H9 (cell line): ENCODE results near the gene CDK14. TPM values are rescaled to one million over a fixed set of nuclear protein-coding genes. Genes with fewer than 3 reads are reported as not detected.

Source experiments
- DNase-seq: peaks from one replicate; pipeline ENCODE4 v3.0.0-alpha.2; 2017
- H2AFZ ChIP-seq: one replicate; pipeline ENCODE4 v1.6.1; 2013; ENCODE audit warnings: mild to moderate bottlenecking, low read length, control low read depth, moderate library complexity
- H2AK5ac ChIP-seq: 2 replicates; pipeline ENCODE4 v1.6.1; 2013; ENCODE audit warnings: low read length, control low read depth, mixed read lengths; ENCODE audit not compliant: insufficient read length
- H2BK120ac ChIP-seq: one replicate; pipeline ENCODE4 v1.6.1; 2013; ENCODE audit warnings: low read depth, mild to moderate bottlenecking, low read length, control low read depth, inconsistent platforms; ENCODE audit not compliant: poor library complexity, severe bottlenecking
- H2BK12ac ChIP-seq: 2 replicates; pipeline ENCODE4 v1.6.1; 2013; ENCODE audit warnings: low read length, control low read depth, mixed read lengths, low read depth; ENCODE audit not compliant: insufficient read length
- H2BK15ac ChIP-seq: 2 replicates; pipeline ENCODE4 v1.6.1; 2013; ENCODE audit warnings: low read depth, low read length, control low read depth
- H2BK20ac ChIP-seq: one replicate; pipeline ENCODE4 v1.6.1; 2013; ENCODE audit warnings: low read depth, mild to moderate bottlenecking, low read length, control low read depth, inconsistent platforms; ENCODE audit not compliant: poor library complexity, severe bottlenecking
- H2BK5ac ChIP-seq: 2 replicates; pipeline ENCODE4 v1.6.1; 2013; ENCODE audit warnings: low read length, control low read depth, mixed read lengths; ENCODE audit not compliant: insufficient read length
- H3K14ac ChIP-seq: 2 replicates; pipeline ENCODE4 v1.6.1; 2013; ENCODE audit warnings: low read length, control low read depth; ENCODE audit not compliant: insufficient read depth
- H3K18ac ChIP-seq: 2 replicates; pipeline ENCODE4 v1.6.1; 2013; ENCODE audit warnings: low read depth, mild to moderate bottlenecking, mixed read lengths, low read length, control low read depth; ENCODE audit not compliant: insufficient read length
- H3K23ac ChIP-seq: 2 replicates; pipeline ENCODE4 v1.6.1; 2013; ENCODE audit warnings: low read length, control low read depth, mixed read lengths, low read depth; ENCODE audit not compliant: insufficient read length
- H3K23me2 ChIP-seq: 2 replicates; pipeline ENCODE4 v1.6.1; 2013; ENCODE audit warnings: low read depth, mild to moderate bottlenecking, mixed read lengths, low read length, control low read depth; ENCODE audit not compliant: insufficient read length, poor library complexity, severe bottlenecking
- H3K27ac ChIP-seq: 2 replicates; pipeline ENCODE4 v1.5.1; 2013; ENCODE audit warnings: low read length, control low read depth, mixed read lengths, low read depth; ENCODE audit not compliant: insufficient read length
- H3K27me3 ChIP-seq: 2 replicates; pipeline ENCODE4 v1.6.1; 2013; ENCODE audit warnings: low read length, control low read depth, inconsistent platforms; ENCODE audit not compliant: insufficient read depth
- H3K4ac ChIP-seq: 2 replicates; pipeline ENCODE4 v1.6.1; 2013; ENCODE audit warnings: low read depth, mild to moderate bottlenecking, control low read depth, inconsistent platforms, low read length, moderate library complexity
- H3K4me1 ChIP-seq: 2 replicates; pipeline ENCODE4 v1.6.1; 2013; ENCODE audit warnings: low read length, control low read depth, inconsistent platforms; ENCODE audit not compliant: insufficient read depth
- H3K4me2 ChIP-seq: 2 replicates; pipeline ENCODE4 v1.6.1; 2013; ENCODE audit warnings: low read length, control low read depth, mixed read lengths; ENCODE audit not compliant: insufficient read length, insufficient read depth
- H3K56ac ChIP-seq: 2 replicates; pipeline ENCODE4 v1.6.1; 2013; ENCODE audit warnings: low read depth, mild to moderate bottlenecking, mixed read lengths, low read length, control low read depth; ENCODE audit not compliant: insufficient read length
- H3K79me1 ChIP-seq: 2 replicates; pipeline ENCODE4 v1.6.1; 2013; ENCODE audit warnings: low read depth, mild to moderate bottlenecking, moderate library complexity, low read length, control low read depth, inconsistent platforms; ENCODE audit not compliant: insufficient read depth, poor library complexity, severe bottlenecking
- H3K79me2 ChIP-seq: 2 replicates; pipeline ENCODE4 v1.6.1; 2013; ENCODE audit warnings: low read length, control low read depth, inconsistent platforms; ENCODE audit not compliant: insufficient read depth
- H3K9ac ChIP-seq: 2 replicates; pipeline ENCODE4 v1.6.1; 2013; ENCODE audit warnings: low read length, control low read depth, mixed read lengths; ENCODE audit not compliant: insufficient read length; ENCODE audit errors: extremely low read depth
- H3K9me3 ChIP-seq: one replicate; pipeline ENCODE4 v1.6.1; 2013; ENCODE audit warnings: low read depth, low read length, inconsistent platforms; ENCODE audit not compliant: control insufficient read depth
- H3T11ph ChIP-seq: one replicate; pipeline ENCODE4 v1.6.1; 2013; ENCODE audit warnings: mild to moderate bottlenecking, low read length, control low read depth, inconsistent platforms
- H4K20me1 ChIP-seq: one replicate; pipeline ENCODE4 v1.6.1; 2013; ENCODE audit not compliant: control insufficient read depth, insufficient read length, insufficient read depth
- H4K5ac ChIP-seq: 2 replicates; pipeline ENCODE4 v1.6.1; 2013; ENCODE audit warnings: low read depth, mild to moderate bottlenecking, mixed read lengths, low read length, control low read depth; ENCODE audit not compliant: insufficient read length
- H4K8ac ChIP-seq: replicated peaks from 2 replicates; pipeline ENCODE4 v1.6.1; 2013; ENCODE audit warnings: low read length, control low read depth, mixed read lengths, low read depth; ENCODE audit not compliant: insufficient read length
- H4K91ac ChIP-seq: 2 replicates; pipeline ENCODE4 v1.6.1; 2013; ENCODE audit warnings: low read depth, mild to moderate bottlenecking, moderate library complexity, mixed read lengths, low read length, control low read depth; ENCODE audit not compliant: insufficient read length
- H3K27ac Mint-ChIP-seq, 3 experiments: 2 replicates in 2 of 3; 3 replicates in 1 of 3; pipeline ENCODE4 v1.8.0; 2020 to 2021; ENCODE audit warnings: mixed read lengths in 3 of 3, mild to moderate bottlenecking in 1 of 3, moderate library complexity in 1 of 3
- H3K27me3 Mint-ChIP-seq: 2 replicates; pipeline ENCODE4 v1.8.0; 2021; ENCODE audit warnings: low read depth, mild to moderate bottlenecking, moderate library complexity, mixed read lengths
- H3K36me3 Mint-ChIP-seq, 3 experiments: 2 replicates in 2 of 3; 3 replicates in 1 of 3; pipeline ENCODE4 v1.8.0; 2020 to 2021; ENCODE audit warnings: low read depth in 3 of 3, mixed read lengths in 3 of 3; ENCODE audit not compliant: insufficient read depth in 1 of 3
- H3K4me1 Mint-ChIP-seq, 2 experiments: 2 replicates each; pipeline ENCODE4 v1.8.0; 2020; ENCODE audit warnings: mixed read lengths in 2 of 2
- H3K4me3 Mint-ChIP-seq, 2 experiments: 2 replicates in 1 of 2; 3 replicates in 1 of 2; pipeline ENCODE4 v1.8.0; 2020 to 2021; ENCODE audit warnings: mild to moderate bottlenecking in 2 of 2, mixed read lengths in 2 of 2, moderate library complexity in 1 of 2
- H3K9me3 Mint-ChIP-seq, 2 experiments: 2 replicates in 1 of 2; 3 replicates in 1 of 2; pipeline ENCODE4 v1.8.0; 2020; ENCODE audit warnings: mild to moderate bottlenecking in 2 of 2, mixed read lengths in 2 of 2, moderate library complexity in 1 of 2
- CTCF ChIP-seq: fragments of 200-600 bp; sonication (generic); conservative IDR thresholded peaks from 3 replicates; pipeline ENCODE4 v1.8.0; 2021; ENCODE audit warnings: antibody characterized with exemption, mild to moderate bottlenecking
- WGBS: extraction: QIAGEN DNeasy Blood & Tissue Kit; methylation state at CpG from one replicate; pipeline ENCODE4 v1.1.7; 2013; ENCODE audit warnings: missing lambda C conversion rate, low lambda C conversion rate, mixed read lengths; ENCODE audit not compliant: insufficient read length; ENCODE audit errors: extremely low coverage; 5-methylcytosine and 5-hydroxymethylcytosine counted together
- total RNA-seq: library from RNA; stranded (reverse); gene quantifications from 2 replicates; pipeline ENCODE4 v1.2.1, GENCODE V29; 2021

The CDK14 gene
- total RNA-seq, 1 experiment from 2014 or later, result 23.9 TPM

- no peak overlapping the region for H3K18ac ChIP-seq
- no peak overlapping the region for H4K8ac ChIP-seq
- H2BK120ac ChIP-seq, result no peak overlapping the region
- Mint-ChIP-seq H3K4me1 (peaks cover 11 to 17% of the 10 kb centered on the region in 2 experiments), H3K27ac (no peak overlapping the region), H3K27me3 (no peaks in the 10 kb centered on the region), H3K9me3 (no peaks in the 10 kb centered on the region; a peak in 2 of 5 replicates), H3K36me3 (peaks cover 0 to 15% (median 7%) of the 10 kb centered on the region in 3 experiments; a peak in 6 of 7 replicates), H3K4me3 (no peak overlapping the region)
- no peak overlapping the region for H3K14ac ChIP-seq
- H3K4ac ChIP-seq, result no peak overlapping the region
- WGBS, result no CpG with 5 or more reads among the region's 4 CpGs
- no peak overlapping the region for H3K23ac ChIP-seq
- no peak overlapping the region for H2AFZ ChIP-seq
- H2BK20ac ChIP-seq, result no peak overlapping the region
- no peaks in the 10 kb centered on the region for H3K9me3 ChIP-seq
- no peak overlapping the region for H2BK12ac ChIP-seq
- H3T11ph ChIP-seq, result no peak overlapping the region
- H4K91ac ChIP-seq, result no peak overlapping the region
- no peaks in the 10 kb centered on the region for H3K23me2 ChIP-seq
- H4K20me1 ChIP-seq, result no peaks in the 10 kb centered on the region
- no peak overlapping the region for H3K4me2 ChIP-seq
- no peak overlapping the region for H3K27ac ChIP-seq
- no peak overlapping the region for H4K5ac ChIP-seq
- no peak overlapping the region for H2BK15ac ChIP-seq
- 0 out of 2 replicates have a peak, but pooled peaks cover 1% of the 10 kb centered on the region for H3K79me2 ChIP-seq
- H3K9ac ChIP-seq, result no peak overlapping the region
- no peaks in the 10 kb centered on the region; the same call in 1 of the 2 replicates for H3K4me1 ChIP-seq
- no peak overlapping the region for H3K56ac ChIP-seq
- no peak overlapping the region for H2BK5ac ChIP-seq
- no peak for DNase-seq
- TF ChIP-seq CTCF, result no peak
- H3K79me1 ChIP-seq, result no peaks in the 10 kb centered on the region
- H3K27me3 ChIP-seq, result no peaks in the 10 kb centered on the region
- no peak overlapping the region for H2AK5ac ChIP-seq
These were observed 221.0 kb downstream of the CDK14 start for GRCh38 chr7:90817151-90817550.
